ENCODE results near the gene FXYD3.
"Not testable (repeated sequence)": the region's sequence is repeated elsewhere in the genome, so short reads cannot be mapped to it uniquely, and the experiment has no call there.

The FXYD3 gene

DNA sequence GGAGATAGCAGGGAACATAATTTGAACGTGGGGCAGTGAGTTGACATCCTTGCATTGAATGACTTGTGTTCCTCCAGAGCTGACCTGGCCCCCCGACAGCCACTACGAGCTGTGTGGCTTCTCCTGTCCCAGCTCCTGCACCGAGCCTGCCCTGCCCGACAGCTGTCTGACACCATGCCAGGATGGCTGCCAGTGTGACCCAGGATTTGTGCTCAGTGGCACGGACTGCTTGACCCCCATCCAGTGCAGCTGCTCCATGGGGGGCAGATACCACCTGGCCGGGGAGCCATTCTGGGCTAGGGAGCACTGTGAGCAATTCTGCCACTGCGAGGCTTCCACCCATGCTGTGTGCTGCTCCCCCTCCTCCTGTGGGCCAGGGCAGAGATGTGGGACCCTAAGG is 29.2 kb upstream of the FXYD3 start:
- DNase-seq (ENCODE audit: low read depth in 2 of 2), result no peak

DNA sequence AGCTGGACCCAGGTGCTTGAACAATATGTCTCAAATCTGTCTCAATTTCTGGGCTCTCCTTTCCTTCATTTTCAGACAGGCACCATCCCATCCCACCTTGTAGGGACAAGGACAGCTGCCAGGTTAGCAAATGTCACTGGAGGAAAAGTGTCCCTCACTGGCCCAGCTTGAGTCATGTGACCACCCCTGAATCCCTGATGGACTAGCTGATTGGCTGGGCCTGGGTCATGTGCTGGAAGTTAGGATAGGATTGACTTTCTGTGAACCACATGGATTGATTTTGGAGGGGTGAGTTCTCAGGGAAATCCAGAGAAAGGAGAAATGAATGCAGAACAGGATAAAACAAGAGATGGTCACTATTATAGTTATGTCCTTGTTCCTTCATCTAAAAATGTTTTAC is 28.2 kb upstream of the FXYD3 start:
- DNase-seq (ENCODE audit: low read depth in 2 of 2), result no peak

- DNase-seq (ENCODE audit: low read depth in 2 of 2), result no peak
Measured at GRCh38 chr19:35088131-35088913, 27.3 kb upstream of the FXYD3 start.

DNA sequence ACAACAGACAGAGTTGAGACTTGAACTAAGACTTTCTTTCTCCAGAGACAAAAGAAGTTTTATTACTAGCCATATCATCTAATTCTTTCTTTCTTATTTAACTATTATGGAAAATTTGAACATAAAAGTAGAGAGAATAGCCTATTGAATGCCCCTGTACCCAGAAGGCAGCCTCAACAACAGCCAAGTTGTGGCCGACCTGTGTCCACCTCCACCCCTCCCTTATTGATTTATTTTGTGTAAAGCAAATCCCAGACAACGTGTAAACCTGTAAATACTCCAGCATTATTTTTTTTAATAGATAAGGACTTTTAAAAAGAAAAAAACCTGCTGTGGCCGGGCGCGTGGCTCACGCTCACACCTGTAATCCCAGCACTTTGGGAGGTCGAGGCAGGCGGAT is 26.1 kb upstream of the FXYD3 start:
- DNase-seq (ENCODE audit: low read depth in 2 of 2), result no peak

- DNase-seq (ENCODE audit: low read depth in 2 of 2), result no peak
Measured at GRCh38 chr19:35090160-35090505, 25.5 kb upstream of the FXYD3 start.

DNA sequence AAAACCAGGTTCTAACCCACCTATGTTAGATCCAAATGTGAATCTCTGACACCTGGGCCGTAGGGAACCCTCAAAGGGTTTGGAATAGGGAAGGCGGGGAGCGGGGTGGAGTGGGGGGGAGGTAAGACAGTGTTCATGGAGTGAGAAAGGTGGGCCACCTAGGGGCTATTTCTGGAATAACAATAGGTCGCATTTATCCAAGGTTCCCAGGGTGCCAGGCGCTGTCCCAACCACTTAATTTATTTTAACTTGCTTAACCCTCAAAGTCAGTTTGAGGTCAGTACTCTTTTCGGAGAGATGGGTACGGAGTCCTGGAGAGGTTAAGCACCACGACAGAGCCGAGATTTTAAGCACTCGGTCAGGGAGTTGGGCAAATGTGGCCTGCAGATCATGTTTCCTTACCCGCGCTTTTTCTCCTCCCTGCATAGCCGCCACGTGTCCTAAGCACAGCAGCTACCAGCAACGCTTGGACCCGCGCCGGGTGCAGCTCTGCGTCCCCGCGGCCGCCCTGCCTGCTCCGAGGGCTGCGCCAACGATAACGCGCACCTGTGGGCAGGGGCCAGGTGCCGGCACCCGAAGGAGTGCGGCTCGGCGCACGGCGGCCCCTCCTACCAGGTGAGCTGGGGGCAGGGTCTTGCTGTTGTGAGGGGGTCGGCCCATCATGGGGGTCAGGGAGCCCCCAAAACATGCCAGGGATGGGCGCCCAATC is 25.0 kb upstream of the FXYD3 start:
- peak in 1 of 2 donors; percentile 42 for DNase-seq (ENCODE audit: low read depth in 2 of 2)

DNA sequence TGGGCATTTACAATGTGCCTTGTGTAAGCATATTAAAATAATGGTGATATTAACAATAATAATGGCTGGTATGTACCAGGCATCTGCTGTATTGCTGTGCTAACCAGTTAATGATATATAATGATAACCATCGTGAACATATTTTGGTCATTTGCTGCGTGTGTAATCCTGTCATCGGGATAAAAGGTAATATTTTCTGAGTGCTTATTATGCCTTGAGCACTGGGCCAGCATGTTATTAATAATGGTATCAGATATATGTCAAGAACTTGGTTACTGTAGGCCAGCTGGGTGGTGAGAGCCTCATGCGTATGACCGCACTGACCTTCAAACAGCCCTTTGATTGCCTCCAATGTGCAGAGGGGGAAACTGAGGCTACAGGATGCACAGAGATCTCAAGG is 22.2 kb upstream of the FXYD3 start:
- no peak for DNase-seq (ENCODE audit: low read depth in 2 of 2)

DNA sequence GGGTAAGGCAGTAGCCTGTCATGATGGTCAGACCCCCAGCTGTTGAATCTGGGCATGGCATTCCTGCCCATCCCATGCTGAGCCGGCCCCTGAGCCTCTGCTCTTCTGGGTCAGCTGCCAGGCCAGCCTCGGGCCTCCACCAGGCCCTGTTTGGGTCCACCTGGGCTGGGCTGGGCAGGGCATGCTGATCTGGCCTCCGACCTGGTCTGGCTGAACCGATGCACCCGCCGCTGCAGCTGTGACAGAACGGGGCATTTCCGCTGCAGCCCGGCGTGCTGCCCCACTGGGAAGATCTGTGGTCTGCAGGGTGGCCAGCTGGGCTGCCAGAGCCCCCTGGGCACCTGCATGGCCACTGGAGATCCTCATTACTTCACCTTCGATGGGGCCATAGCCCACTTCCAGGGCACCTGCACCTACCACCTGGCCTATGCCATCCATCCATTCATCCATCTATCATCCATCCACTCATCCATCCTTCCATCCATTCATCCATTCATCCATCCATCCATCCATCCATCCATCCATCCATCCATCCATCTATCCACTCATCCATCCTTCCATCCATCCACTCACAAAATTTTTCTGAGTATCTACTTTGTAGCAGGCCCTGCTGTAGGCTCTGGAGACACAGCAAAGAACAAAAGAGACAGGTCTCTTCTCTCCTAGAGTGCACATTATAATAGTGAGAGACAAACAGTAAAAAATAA is 21.5 kb upstream of the FXYD3 start:
- DNase-seq (ENCODE audit: low read depth in 2 of 2), result no peak

GRCh38 chr19:35094656-35095055 is 21.0 kb upstream of the FXYD3 start:
- DNase-seq (ENCODE audit: low read depth in 2 of 2), result no peak

GRCh38 chr19:35095667-35096368 is 19.8 kb upstream of the FXYD3 start:
- DNase-seq (ENCODE audit: low read depth in 2 of 2), result no peak

GRCh38 chr19:35098413-35099049 is 17.1 kb upstream of the FXYD3 start:
- no peak for DNase-seq (ENCODE audit: low read depth in 2 of 2)

DNA sequence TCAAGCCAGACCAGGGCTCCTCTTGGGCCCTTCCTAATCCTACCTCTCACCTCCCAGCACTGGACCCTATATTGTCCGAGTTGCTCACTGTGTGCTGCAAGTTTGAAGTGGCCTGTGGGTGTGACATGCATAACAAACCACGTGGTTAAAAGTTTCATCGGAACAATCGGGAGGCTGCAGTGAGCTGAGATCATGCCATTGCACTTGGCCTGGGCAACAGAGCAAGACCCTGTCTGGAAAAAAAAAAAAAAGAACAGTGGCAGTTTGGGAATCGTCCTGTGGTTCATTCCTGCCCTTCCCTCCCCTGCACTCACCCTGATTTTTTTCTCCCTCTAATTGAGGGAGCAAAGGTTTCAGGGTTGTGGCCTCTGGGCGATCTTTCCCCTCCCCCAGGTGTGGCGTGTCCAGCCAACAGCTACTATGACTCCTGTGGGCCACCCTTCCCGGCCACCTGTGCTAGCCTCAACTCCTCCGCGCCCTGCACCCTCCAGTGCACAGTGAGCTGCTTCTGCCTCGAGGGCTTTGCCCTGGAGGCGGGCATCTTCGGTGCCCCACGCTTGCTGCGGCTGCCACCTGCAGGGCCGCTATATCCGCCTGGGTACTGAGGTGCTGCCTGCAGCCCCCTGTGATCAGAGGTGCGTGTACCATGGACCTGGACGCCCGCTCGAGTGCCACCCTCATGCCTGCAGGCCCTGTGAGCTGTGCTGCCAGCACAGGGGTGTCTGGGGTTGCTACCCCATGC is 16.3 kb upstream of the FXYD3 start:
- DNase-seq (ENCODE audit: low read depth in 2 of 2), result no peak

GRCh38 chr19:35099897-35100275 is 15.7 kb upstream of the FXYD3 start:
- no peak for DNase-seq (ENCODE audit: low read depth in 2 of 2)

DNA sequence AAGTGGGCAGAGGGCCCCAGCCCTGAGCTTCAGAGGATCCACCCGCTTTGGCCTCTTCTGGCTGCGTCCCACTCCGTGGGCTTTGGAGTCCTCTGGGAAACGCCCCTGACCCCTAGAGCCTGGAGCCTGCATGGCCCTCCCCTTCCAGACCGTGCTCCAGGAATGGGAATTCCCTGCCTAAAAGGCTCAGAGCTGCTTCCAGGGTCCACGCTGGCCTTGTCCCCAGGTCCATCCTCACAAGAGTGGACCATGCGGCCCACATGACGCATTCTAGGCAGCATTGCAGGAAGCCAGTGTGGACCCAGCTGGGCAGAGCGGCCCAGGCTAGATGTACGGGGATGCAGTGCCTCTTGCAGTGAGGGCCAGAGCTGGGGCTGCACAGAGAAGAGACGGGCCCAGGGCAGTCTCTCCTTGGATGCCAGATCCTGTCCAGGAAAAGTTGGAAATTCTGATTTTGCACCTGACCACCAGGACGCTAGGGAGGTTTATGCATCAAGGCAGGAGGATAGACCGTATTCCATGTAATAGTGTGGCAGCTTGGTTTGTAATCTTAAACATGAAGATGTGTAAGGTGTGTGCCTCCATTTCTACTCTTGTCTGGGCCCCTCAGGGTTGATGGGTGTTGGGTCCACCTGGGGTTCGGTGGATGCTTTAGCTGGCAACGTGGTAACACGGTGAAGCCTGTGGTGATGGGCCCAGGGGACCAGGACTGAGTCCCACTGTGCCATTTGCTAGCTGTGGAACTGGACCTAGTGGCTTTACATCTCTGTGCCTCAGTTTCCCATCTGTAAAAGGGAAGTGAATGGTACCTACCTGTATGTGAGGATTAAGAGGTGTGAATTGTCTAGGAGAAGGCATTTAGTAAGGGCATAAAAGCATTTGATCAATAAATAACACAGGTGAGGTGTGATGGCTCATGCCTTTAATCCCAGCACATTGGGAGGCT is 14.8 kb upstream of the FXYD3 start:
- DNase-seq (ENCODE audit: low read depth in 2 of 2), result no peak

DNA sequence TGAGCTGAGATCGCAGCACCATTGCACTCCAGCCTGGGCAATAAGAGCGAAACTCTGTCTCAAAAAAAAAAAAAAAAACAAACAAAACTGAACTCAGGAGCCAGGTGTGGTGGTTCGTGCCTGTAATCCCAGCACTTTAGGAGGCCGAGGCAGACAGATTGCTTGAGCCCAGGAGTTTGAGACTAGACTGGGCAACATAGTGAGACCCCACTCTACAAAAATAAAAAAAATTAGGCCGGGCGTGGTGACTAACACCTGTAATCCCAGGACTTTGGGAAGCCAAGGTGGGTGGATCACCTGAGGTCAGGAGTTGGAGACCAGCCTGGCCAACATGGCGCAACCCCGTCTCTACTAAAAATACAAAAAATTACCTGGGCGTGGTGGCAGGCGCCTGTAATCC is 13.7 kb upstream of the FXYD3 start:
- DNase-seq (ENCODE audit: low read depth in 2 of 2), result not testable (repeated sequence)

DNA sequence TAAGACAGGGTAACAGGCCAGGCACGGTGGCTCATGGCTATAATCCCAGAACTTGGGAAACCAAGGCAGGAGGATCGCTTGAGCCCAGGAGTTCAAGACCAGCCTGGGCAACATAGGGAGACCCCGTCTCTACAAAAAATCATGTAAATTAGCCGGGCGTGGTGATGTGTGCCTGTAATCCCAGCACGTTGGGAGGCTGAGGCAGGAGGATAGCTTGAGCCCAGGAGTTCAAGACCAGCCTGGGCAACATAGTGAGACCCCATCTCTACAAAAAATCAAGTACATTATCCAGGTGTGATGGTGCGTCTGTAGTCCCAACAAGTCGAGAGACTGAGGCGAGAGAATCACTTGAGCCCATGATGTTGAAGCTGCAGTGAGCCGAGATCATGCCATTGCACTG is 12.0 kb upstream of the FXYD3 start:
- DNase-seq (ENCODE audit: low read depth in 2 of 2), result not testable (repeated sequence)

GRCh38 chr19:35104361-35104760 is 11.3 kb upstream of the FXYD3 start:
- DNase-seq (ENCODE audit: low read depth in 2 of 2), result no peak

- DNase-seq (ENCODE audit: low read depth in 2 of 2), result no peak
Measured at GRCh38 chr19:35105047-35105410, 10.6 kb upstream of the FXYD3 start.

DNA sequence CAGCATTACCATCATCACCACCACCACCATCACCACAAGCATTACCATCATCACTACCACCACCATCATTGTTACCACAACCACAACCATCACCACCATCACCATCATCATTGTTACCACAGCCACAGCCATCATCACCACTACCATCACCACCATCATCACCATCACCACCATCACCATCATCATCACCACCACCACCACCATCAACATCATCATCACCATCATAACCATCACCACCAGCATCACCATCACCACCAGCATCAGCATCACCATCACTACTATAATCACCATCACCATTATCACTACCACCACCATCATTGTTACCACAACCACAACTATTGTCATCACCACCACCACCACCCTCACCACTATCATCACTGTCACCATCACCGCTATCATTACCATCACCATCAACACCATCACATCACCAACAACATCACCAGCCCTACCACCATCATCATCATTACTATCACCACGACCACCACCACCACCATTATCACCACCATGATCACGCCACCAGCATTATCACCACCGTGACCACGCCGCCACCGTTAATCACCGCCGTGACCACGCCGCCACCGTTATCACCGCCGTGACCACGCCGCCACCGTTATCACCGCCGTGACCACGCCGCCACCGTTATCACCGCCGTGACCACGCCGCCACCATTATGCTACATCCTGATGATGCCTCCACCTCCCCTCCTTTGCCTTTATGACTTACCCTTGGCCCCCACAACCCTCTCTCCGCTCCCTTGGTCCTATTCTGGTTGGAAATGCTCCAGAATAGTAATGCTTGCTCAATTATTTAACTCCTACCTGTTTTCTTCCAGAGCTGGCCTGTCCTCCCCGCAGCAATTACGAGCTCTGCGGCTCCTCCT is 10.0 kb upstream of the FXYD3 start:
- DNase-seq (ENCODE audit: low read depth in 2 of 2), result no peak

Data from stimulated activated CD4-positive, alpha-beta T cell treated with anti-CD3 and anti-CD28 coated beads, Interleukin-15, amount 100 ng/mL, for 48 hours (primary cell).